Stomach smooth muscle (tissue), 2 donors: Measurements from ENCODE around the gene SLC41A2.
"Not testable (repeated sequence)": the region's sequence is repeated elsewhere in the genome, so short reads cannot be mapped to it uniquely, and the experiment has no call there.

Experiments used
- H3K27ac ChIP-seq: one replicate; pipeline ENCODE4 v1.7.0; 2013; ENCODE audit warnings: mild to moderate bottlenecking, low read length, inconsistent platforms
- H3K27me3 ChIP-seq, 2 donors: one replicate each; pipeline ENCODE4 v1.7.0; 2013; ENCODE audit warnings: low read length in 2 of 2; ENCODE audit not compliant: insufficient read depth in 2 of 2, control insufficient read depth in 1 of 2
- H3K36me3 ChIP-seq, 2 donors: one replicate each; pipeline ENCODE4 v1.7.0; 2013; ENCODE audit warnings: low read length in 2 of 2; ENCODE audit not compliant: control insufficient read depth in 2 of 2, insufficient read depth in 2 of 2
- H3K4me1 ChIP-seq: one replicate; pipeline ENCODE4 v1.7.0; 2013; ENCODE audit warnings: low read length; ENCODE audit not compliant: control insufficient read depth, insufficient read depth
- H3K4me3 ChIP-seq, 2 donors: one replicate each; pipeline ENCODE4 v1.7.0; 2013; ENCODE audit warnings: low read length in 2 of 2
- H3K9ac ChIP-seq, 2 donors: one replicate each; pipeline ENCODE4 v1.7.0; 2013; ENCODE audit warnings: low read length in 2 of 2, mild to moderate bottlenecking in 1 of 2
- H3K9me3 ChIP-seq, 2 donors: one replicate each; pipeline ENCODE4 v1.7.0; 2013; ENCODE audit warnings: low read length in 2 of 2; ENCODE audit not compliant: control insufficient read depth in 2 of 2
- donor health status: healthy.
- donor health status: Pancreatic carcinoma.

The SLC41A2 gene

DNA sequence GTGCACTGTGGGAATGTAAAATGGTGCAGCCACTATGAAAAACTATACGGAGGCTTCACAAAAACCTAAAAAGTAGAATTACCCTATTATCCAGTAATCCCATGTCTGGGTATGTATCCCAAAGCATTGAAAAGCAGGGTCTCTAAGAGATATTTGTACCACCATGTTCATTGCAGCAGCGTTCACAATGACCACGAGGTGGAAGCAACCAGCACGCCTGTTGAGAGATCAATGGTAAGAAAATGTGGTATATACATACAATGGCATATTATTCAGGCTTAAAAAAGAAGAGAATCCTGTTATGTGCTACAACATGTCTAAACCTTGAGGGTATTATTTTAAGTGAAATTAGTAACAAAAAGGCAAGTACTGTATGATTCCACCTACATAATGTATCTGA is 27.1 kb upstream of the SLC41A2 start:
- Histone ChIP-seq H3K9me3 (no peaks in the 10 kb centered on the region), H3K9ac (no peak overlapping the region), H3K36me3 (no peaks in the 10 kb centered on the region), H3K4me1 (peaks cover 12% of the 10 kb centered on the region), H3K4me3 (no peak overlapping the region), H3K27me3 (no peaks in the 10 kb centered on the region), H3K27ac (no peak overlapping the region)

GRCh38 chr12:104977688-104978087 is 19.6 kb upstream of the SLC41A2 start:
- not testable (repeated sequence) for H3K4me1 ChIP-seq, H3K9me3 ChIP-seq, H3K36me3 ChIP-seq, H3K9ac ChIP-seq, H3K27me3 ChIP-seq, H3K27ac ChIP-seq, H3K4me3 ChIP-seq

- Histone ChIP-seq H3K9me3 (no peaks in the 10 kb centered on the region), H3K4me1 (no peaks in the 10 kb centered on the region), H3K27ac (no peak overlapping the region), H3K27me3 (no peaks in the 10 kb centered on the region), H3K9ac (no peak overlapping the region), H3K4me3 (no peak overlapping the region), H3K36me3 (no peaks in the 10 kb centered on the region)
Measured at GRCh38 chr12:104976703-104977102, 18.6 kb upstream of the SLC41A2 start.

GRCh38 chr12:104975587-104976343 is 17.7 kb upstream of the SLC41A2 start:
- Histone ChIP-seq H3K4me3 (no peak overlapping the region), H3K27me3 (no peaks in the 10 kb centered on the region), H3K27ac (no peak overlapping the region), H3K36me3 (no peaks in the 10 kb centered on the region), H3K4me1 (no peaks in the 10 kb centered on the region), H3K9me3 (no peaks in the 10 kb centered on the region), H3K9ac (no peak overlapping the region)

GRCh38 chr12:104974626-104975290 is 16.7 kb upstream of the SLC41A2 start:
- Histone ChIP-seq H3K27me3 (no peaks in the 10 kb centered on the region), H3K36me3 (no peaks in the 10 kb centered on the region), H3K27ac (no peak overlapping the region)

GRCh38 chr12:104973250-104973649 is 15.2 kb upstream of the SLC41A2 start:
- no peak overlapping the region for H3K4me3 ChIP-seq
- H3K27ac ChIP-seq, result no peak overlapping the region
- no peak overlapping the region for H3K9ac ChIP-seq
- no peaks in the 10 kb centered on the region for H3K9me3 ChIP-seq
- no peaks in the 10 kb centered on the region for H3K4me1 ChIP-seq
- no peaks in the 10 kb centered on the region for H3K36me3 ChIP-seq
- no peaks in the 10 kb centered on the region for H3K27me3 ChIP-seq

More at GRCh38 chr12:104974626-104975290, 16.7 kb upstream of the SLC41A2 start:
- Histone ChIP-seq H3K9me3 (no peaks in the 10 kb centered on the region), H3K9ac (no peak overlapping the region), H3K4me1 (no peaks in the 10 kb centered on the region), H3K4me3 (no peak overlapping the region)

DNA sequence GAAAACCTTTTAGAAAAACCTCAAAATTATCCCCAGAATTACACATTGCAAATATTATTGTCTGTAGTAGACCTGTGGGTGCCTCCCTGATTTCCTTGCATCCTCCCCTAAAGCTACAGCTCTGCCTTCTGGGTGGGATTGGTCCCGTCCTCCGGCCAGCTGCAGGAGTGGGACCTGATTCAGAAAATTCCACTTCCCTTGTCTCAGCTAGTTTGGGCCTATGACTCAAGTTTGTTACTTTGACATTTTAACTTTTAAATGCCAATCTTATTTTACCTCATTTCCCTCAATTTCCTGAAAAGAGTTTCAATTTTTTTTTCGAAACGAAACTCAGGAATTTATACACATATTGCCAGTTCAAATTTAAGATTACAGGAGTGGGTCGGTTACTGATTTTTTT is 13.2 kb upstream of the SLC41A2 start:
- H3K9ac ChIP-seq, result no peak overlapping the region

DNA sequence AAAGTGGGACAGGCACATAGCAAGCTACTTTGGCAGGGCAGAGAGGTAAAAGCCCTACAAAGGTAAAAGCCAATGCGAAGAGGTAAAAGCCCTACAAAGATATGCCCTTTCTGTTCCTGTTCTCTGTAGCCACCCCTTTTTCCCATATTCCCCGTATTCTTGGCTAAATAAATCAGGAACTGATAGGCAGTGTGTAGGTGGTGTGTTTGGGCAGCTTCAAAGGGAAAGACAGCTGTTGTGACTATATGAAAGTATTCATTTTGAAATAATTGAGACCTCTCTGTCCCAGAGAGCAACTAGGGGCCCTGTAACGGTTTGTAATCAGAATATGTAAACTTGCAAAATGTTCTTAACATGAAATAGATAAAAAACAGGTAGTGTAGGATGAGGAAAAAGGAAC is 11.3 kb upstream of the SLC41A2 start:
- Histone ChIP-seq H3K27ac (no peak overlapping the region), H3K36me3 (no peaks in the 10 kb centered on the region), H3K27me3 (no peaks in the 10 kb centered on the region), H3K4me3 (no peak overlapping the region), H3K4me1 (no peaks in the 10 kb centered on the region), H3K9me3 (no peaks in the 10 kb centered on the region), H3K9ac (no peak overlapping the region)

More for the DNA sequence above, 13.2 kb upstream of the SLC41A2 start:
- Histone ChIP-seq H3K4me3 (no peak overlapping the region), H3K9me3 (no peaks in the 10 kb centered on the region), H3K36me3 (no peaks in the 10 kb centered on the region), H3K27ac (no peak overlapping the region), H3K27me3 (no peaks in the 10 kb centered on the region), H3K4me1 (no peaks in the 10 kb centered on the region)

DNA sequence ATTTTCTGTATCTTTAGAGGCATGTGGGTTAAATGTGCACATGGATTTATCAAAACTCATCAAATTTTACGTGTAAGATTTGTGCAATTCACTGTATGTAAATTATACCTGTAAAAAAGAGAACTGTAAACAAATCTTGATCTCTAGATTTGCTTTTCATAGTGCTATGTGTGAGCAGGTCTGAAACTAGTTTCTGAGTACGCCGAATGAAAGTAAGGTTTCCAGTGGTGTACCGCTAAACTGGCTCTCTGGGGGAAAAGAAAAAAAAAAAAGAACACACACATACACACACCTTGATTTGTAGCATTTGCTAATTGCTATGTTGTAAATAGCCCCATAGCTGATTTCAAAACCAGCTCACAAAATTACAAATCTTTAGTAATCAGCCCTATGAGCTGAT is 8.6 kb upstream of the SLC41A2 start:
- H3K4me1 ChIP-seq, result no peaks in the 10 kb centered on the region
- no peak overlapping the region for H3K27ac ChIP-seq

GRCh38 chr12:104964856-104965205 is 6.7 kb upstream of the SLC41A2 start:
- Histone ChIP-seq H3K9ac (no peak overlapping the region), H3K27ac (no peak overlapping the region), H3K9me3 (no peaks in the 10 kb centered on the region), H3K27me3 (no peaks in the 10 kb centered on the region), H3K4me3 (no peak overlapping the region), H3K4me1 (no peaks in the 10 kb centered on the region), H3K36me3 (no peaks in the 10 kb centered on the region)

More for the DNA sequence above, 8.6 kb upstream of the SLC41A2 start:
- Histone ChIP-seq H3K36me3 (no peaks in the 10 kb centered on the region), H3K27me3 (no peaks in the 10 kb centered on the region), H3K4me3 (no peak overlapping the region), H3K9me3 (no peaks in the 10 kb centered on the region), H3K9ac (no peak overlapping the region)

- H3K4me1 ChIP-seq, result no peaks in the 10 kb centered on the region
- H3K9me3 ChIP-seq, result no peaks in the 10 kb centered on the region
- no peaks in the 10 kb centered on the region for H3K36me3 ChIP-seq
- H3K9ac ChIP-seq, result no peak overlapping the region
- no peak overlapping the region for H3K4me3 ChIP-seq
- H3K27ac ChIP-seq, result no peak overlapping the region
- no peaks in the 10 kb centered on the region for H3K27me3 ChIP-seq
Measured at GRCh38 chr12:104964167-104964855, 6.2 kb upstream of the SLC41A2 start.
